Skin of body (tissue), 2 donors: Measurements from ENCODE around the gene TMEM40. TPM values are rescaled to one million over a fixed set of nuclear protein-coding genes. Genes with fewer than 3 reads are reported as not detected.
A peak's percentile ranks its signal among the peaks of the same experiment; 100 is the strongest.
"Not testable (repeated sequence)": the region's sequence is repeated elsewhere in the genome, so short reads cannot be mapped to it uniquely, and the experiment has no call there.

Experiments used
- DNase-seq: peaks from one replicate; lab custom pipeline; 2025; lab: John Stamatoyannopoulos, UW
- total RNA-seq: library from RNA; depleted of rRNA; stranded (reverse); fragments of >200 nt; gene quantifications from one replicate; pipeline ENCODE4 v1.2.3, GENCODE V29; 2014

Gene TMEM40
- total RNA-seq, 1 donor from 2014 or later = 10.8 TPM

- peak; percentile 95 for DNase-seq
These were observed 38.8 kb downstream of the TMEM40 start for GRCh38 chr3:12719984-12720898.

GRCh38 chr3:12719541-12719940 is 39.5 kb downstream of the TMEM40 start:
- DNase-seq = no peak

GRCh38 chr3:12716605-12717151 is 42.4 kb downstream of the TMEM40 start:
- no peak for DNase-seq

GRCh38 chr3:12714278-12714677 is 44.8 kb downstream of the TMEM40 start:
- no peak for DNase-seq

- no peak for DNase-seq
These were observed 49.0 kb downstream of the TMEM40 start for GRCh38 chr3:12710062-12710461.

- no peak for DNase-seq
These were observed 49.7 kb downstream of the TMEM40 start for GRCh38 chr3:12709334-12709733.

- DNase-seq = no peak
These were observed 50.4 kb downstream of the TMEM40 start for GRCh38 chr3:12708584-12709192.

- no peak for DNase-seq
These were observed 51.6 kb downstream of the TMEM40 start for GRCh38 chr3:12707449-12707848.

- DNase-seq = peak; percentile 17
These were observed 52.4 kb downstream of the TMEM40 start for GRCh38 chr3:12706504-12707253.

GRCh38 chr3:12705981-12706380 is 53.1 kb downstream of the TMEM40 start:
- no peak for DNase-seq

GRCh38 chr3:12705374-12705926 is 53.6 kb downstream of the TMEM40 start:
- DNase-seq = no peak

GRCh38 chr3:12702501-12702900 is 56.6 kb downstream of the TMEM40 start:
- no peak for DNase-seq

- DNase-seq = not testable (repeated sequence)
These were observed 57.5 kb downstream of the TMEM40 start for GRCh38 chr3:12701601-12702000.

GRCh38 chr3:12700800-12701199 is 58.3 kb downstream of the TMEM40 start:
- DNase-seq = no peak

GRCh38 chr3:12695916-12696315 is 63.1 kb downstream of the TMEM40 start:
- DNase-seq = no peak

GRCh38 chr3:12695112-12695511 is 63.9 kb downstream of the TMEM40 start:
- no peak for DNase-seq

GRCh38 chr3:12692444-12692843 is 66.6 kb downstream of the TMEM40 start:
- DNase-seq = no peak

- no peak for DNase-seq
These were observed 68.9 kb downstream of the TMEM40 start for GRCh38 chr3:12689997-12690711.

GRCh38 chr3:12687948-12688347 is 71.1 kb downstream of the TMEM40 start:
- no peak for DNase-seq

- no peak for DNase-seq
These were observed 73.0 kb downstream of the TMEM40 start for GRCh38 chr3:12686096-12686495.
